HT1080 (cell line): ENCODE results near the gene EQTN. TPM values are rescaled to one million over a fixed set of nuclear protein-coding genes. Genes with fewer than 3 reads are reported as not detected.
"Not testable (repeated sequence)": the region's sequence is repeated elsewhere in the genome, so short reads cannot be mapped to it uniquely, and the experiment has no call there.

ENCODE experiments used
- DNase-seq: peaks from one replicate; pipeline ENCODE4 v3.0.0-alpha.2; 2015; ENCODE audit warnings: low read depth
- total RNA-seq: library from RNA; depleted of rRNA; stranded (reverse); fragments of >200 nt; shearing (Covaris generic); gene quantifications from 2 replicates; pipeline ENCODE4 v1.2.3, GENCODE V29; 2014

EQTN gene
- total RNA-seq, 1 experiment from 2014 or later: not detected

DNA sequence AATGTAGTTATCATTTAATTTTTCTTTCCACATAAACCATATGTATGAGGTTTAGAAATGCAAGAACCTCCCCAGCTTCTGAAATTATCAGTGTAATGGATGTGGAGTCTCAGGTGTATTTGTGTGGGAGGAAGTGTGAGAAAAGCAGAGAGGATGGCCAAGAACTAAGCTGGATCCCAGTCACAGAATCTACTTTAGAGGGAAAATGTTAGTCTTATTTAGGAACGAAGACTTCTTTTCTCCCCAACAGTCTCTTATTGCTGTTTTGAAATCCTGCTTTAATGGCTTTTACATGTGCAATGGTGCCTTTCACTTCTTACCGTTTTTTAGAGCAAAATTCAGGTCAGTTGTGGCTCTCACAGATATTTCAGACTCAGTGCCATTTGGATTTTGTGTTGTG, 3.0 kb downstream of the EQTN start:
- no peak for DNase-seq

DNA sequence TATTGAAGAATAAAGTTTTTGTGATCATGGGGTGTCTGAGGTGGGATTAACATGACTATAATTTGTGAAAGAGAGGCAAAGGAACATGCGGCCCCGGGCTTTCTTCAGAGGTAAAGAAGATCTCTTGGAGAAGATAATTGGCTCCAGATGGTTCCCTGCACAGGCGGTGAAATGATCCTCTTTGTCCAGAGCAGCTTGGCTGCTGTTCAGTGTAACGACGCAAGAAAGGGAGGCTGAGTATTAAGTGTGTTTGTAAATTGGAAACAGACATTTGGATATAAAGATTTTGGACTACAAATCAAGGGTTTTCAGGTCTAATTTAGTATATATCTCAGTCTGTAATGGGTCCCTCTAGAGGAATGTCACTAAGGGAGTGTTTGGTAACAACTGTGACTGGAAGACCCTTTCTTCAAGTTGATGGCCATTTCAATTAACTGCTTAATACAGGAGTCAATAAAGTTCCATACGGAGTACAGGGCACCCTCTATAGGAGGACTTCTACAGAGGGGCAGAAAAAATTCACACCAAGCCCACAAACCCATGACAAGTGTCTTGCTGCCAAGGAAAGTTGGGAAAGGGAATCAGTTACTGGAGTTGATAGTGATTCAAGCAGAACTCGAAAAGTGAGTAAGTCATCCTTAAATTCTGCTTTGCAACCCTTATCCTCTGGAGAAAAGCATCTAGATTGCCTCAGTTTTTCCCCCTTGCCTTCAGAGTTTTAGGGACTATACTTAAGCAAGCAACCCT, 4.1 kb downstream of the EQTN start:
- DNase-seq: no peak

DNA sequence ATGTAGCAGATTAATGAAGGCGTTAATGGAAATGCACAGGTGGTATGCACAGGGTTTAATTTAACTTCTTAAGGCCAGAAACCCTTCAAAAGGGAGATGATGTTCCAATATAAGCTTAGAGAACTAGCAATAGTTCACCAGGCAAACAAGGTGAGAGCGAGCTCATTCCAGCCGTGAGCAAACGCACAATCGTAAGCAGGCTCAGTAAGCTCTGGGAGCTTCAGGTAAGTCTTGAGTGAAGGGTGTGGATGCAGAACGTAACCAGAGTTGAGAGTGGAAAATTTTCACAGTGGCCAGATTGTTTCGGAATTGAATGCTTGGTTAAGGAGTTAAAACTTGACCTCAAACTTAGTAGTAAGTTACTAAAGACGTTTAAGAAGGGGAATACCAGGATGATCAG, 5.7 kb downstream of the EQTN start:
- DNase-seq: no peak

DNA sequence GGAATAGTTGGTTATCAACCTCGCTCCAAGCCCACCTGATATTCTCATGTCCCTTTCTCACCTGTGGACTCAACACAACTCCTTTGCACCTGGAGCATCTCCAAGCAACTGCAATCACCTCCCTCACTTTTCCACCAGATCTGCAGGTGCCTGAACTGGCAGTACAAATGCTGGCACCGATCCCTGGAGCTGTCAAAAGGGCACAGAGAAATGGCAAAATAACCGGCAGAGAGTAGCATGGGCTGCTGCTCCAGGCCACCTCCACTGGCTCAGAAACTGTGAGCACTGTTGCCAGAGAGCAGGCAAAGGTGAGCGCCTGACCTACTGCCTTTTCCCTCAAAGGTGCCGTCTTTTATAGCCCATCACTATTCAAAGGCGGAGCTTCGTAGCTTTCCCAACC, 14.7 kb downstream of the EQTN start:
- DNase-seq: no peak

DNA sequence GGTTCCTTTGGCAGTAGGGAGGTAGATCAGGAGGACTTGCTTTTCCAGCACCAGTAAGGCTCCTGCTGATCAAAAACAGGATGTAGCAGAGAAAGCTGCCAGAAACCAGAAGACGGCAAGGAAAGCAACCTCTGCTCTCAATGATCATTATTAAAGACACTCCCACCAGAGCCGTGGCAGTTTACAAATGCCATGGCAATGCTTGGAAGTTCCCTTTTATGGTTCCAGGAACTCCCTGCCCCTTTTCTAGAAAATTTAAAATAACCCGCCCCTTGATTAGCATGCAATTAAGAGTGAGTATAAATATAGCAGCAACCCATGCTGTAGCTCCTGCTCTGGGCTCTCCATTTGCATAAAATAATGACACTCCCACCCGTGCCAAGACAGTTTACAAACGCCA, 16.1 kb downstream of the EQTN start:
- no peak for DNase-seq

DNA sequence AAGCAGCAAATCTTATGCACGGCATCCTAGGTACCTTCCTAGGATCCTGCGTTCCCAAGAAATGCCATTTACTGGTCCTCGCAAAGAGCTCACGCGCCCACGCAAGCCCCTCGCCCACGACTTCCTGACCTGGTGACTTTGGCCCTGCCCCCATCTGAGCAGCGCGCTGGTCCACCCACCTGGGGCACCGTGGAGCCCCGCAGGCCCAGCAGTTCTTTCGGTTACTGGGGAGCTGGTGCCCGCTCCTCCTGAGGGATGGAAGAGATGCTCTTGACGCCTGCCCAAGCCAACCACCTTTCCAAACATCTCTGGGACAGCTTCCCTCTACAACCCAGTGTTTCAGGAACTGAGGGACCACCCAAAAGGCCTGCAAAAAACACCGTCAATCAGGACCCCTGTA, 16.7 kb downstream of the EQTN start:
- DNase-seq: no peak

DNA sequence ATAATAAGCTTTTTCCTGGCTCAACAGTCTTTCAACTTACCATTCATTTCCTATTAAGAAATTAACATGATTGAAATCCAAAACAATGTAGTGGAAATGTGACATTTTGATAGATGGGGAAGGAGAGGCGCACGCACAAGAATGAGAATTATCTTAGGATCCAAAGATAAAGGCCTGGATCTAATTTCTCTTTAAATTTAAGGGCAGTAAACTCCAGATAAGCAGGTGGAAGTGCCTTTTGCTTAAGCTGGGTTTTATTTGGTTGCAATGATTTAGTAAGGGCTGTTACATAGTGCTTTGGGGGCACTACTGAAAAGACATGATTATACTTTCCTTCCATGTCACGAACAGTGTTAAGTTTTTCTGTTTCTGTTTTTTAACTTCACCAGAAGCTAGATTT, 17.3 kb downstream of the EQTN start:
- no peak for DNase-seq

DNA sequence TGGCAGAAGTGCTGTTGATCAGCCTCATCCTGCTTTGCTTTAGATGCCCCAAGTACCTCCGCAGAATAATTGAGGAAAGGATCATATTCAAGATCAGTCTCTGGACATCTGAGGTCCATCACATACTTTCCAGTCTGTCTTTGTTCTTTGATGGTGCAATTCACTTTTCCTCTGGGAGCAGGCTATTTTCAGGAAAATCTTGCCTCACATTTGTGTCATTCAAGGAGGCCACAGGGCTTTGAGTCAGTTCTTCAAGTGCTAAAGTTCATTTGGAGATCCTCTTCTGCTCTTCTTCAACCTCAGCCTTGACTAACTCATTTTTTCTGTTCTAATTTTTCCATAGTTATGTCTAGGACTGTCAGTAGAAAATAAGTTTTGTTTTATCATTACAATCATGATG, 18.6 kb downstream of the EQTN start:
- no peak for DNase-seq

DNA sequence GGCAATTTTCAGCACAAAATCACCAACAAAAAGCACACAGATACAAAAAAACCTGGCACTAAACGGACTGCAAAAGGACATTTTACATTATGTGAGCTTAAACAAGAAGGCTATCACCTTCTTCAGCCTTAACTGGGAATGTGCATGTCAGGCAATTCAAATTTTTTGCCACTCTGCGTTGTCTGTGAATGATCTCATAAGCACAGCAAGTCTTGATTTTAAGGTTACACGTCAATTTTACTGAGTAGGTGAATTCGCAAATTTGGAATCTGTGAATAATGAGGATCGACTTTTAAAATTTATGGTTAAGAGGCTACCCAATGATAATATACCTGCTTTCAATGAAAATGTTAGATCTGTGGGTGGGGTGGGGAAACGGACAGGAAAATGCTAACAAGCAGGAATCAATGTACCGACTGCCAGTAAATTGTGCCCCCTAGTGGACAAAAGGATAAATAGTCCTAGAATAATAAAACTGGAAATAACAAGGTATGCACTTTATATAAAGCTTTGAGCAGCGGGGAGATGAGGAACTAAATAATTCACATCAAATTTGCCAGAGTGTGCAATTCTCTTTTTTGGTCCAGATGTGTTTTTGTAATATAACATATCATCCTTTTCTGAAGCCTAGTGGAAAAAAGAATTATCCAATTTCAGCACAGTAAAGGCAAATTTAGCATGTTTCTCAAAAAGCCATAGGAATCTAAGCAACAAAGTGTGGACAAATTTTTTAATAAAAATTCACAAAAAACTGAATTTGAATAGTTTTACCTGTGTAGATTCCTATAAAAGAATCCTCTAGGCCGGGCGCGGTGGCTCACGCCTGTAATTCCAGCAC, 20.5 kb downstream of the EQTN start:
- DNase-seq: peak; percentile 54

DNA sequence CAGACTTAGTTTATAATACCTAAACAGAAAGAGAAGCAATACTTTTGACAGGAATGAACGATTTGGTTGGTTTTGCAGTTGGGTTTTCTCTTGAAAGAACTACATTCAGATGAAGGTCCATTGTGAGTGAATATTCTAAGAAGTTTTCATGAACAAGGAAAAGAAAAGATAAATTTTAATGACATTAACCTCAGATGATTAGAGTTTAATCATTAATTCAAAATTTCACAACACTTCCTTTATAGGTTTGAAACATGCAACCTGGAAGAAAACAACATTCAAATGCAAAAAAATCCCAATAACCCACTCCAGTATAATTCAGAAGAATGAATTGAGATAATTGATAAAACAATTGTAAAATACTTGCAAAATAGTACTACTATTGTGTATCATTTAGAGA, 23.8 kb downstream of the EQTN start:
- DNase-seq: no peak

DNA sequence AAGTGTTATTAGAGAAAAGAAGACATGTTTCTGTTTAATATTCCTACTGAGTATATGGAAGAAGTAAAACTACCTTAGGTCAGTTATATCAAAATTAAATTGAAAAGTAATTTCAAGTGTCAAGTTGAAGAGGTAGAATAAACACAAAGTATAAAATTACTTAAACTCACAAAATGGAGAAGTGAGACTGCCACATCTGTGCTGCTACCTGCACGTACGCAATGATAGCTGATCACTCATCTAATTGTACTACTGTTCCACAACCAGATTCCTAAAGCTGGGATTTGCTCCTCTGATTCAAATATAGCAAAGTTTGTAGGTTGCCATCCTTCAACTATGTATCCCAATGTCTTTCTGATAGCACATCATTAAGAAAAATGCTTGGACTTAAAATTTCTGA, 24.8 kb downstream of the EQTN start:
- DNase-seq: no peak

DNA sequence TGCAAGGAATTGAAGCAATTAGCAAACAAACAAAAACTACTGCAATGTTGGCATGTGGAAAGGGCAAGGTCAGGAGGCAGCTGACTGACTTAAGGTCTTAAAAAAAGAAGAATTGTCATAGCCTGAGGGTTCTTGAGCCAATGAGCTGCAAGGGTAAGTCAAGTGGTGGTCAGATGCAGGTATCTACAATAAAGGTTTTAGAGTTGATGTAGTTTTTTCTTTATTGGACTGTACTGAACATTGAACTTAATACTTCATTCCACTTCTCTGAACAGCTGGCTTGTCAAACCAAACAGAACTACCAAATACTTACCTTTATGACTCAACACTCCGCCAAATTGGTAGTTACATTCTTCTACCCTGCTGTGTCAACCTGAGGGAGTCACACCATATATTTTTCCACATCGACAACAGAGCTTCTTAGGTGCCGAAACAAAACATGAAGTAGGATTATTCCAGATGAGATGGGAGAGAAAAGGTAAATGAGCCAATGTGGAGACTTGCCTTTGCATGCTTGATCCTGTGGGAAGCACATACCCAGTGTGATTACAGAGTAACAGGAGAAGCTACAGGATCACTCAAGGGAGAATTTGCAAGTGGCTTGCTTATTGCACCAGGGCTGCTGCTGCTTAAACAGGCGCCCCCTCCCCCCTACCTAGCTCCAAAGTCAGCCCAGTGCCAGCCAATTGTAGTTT, 35.3 kb downstream of the EQTN start:
- peak; percentile 36 for DNase-seq

DNA sequence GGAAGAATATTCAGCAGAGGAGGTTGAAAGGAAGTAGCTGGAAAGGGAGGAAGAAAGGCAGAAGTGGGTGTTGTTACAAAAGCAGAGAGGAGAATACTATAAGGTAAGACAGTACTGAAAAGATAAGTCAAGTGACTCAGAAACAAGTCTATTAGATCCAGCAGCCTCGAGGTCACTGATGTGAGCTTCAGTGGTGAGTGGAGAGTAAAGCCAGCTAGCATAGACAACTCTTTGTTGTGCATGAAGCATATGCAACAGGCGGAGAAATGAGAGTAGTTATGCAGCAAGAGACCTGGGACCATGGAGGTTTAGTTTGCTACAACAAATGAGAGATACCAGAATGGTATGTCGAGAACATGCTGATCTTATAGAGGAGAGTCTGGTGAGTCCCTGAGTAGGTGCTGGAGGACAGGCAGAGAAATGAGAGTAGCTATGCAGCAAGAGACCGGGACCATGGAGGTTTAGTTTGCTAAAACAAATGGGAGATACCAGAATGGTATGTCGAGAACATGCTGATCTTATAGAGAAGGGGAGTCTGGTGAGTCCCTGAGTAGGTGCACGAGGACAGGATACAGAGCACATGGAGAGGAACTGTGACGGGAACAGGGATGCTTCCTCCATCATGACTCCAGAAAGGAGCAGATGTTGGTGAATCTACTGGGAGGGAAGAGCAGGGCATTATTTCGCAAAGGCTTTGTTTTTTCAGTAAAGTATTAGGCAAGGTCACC, 36.0 kb downstream of the EQTN start:
- DNase-seq: no peak

DNA sequence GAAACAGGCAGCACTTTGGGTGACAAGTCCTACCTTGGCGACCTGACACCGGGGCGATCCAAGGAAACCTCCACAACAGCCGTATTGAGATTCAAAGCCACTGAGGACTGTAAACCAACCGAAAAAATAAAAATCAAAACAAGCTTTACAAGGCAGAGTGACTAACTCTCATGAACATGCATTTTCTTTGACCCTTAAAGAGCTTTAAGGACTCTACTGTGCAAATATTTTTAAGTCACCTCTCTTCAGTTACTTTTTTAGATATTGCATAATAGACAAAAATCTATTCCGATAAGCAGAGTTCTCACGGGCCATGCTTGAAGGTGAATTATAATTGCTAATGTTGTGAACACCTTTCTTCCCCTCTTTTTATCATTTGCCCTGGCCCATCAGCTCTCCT, 38.3 kb downstream of the EQTN start:
- no peak for DNase-seq

DNA sequence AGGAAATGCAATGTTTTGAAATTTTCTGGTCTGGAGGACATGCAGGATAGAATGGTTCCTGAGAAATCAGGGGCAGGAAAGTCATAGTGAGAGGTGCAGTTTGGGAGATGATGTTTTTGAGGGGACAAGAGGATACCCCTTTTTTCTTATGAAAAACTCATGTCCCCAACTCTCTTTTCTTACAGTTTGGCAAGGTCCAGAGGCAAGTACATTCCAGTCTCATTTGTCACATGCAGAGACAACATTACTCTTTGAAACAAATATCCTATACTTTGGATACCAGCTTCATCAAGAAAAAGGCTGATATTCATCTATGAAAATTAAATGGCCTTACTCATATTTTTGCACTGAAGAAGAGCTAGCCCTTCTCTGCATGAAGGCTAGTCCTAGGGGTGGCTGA, 48.2 kb downstream of the EQTN start:
- no peak for DNase-seq

DNA sequence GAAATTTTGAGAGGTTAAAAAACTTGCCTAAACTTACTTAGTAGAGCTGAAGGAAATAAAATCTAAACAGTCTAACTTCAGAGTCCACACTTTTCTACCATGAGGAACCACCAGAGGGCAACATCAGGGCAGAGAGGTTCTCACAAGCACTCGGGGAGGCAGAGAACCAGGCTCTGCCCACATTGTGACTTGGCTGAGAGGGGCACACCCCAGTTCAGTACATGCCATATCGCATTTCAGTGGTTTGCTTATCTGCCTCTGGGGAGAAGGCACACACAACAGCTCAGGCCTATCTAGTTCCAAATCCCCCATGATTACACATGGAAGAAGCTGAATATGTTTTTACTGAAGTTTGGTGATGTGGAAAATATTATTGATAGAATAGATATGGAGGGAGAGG, 49.2 kb downstream of the EQTN start:
- DNase-seq: peak; percentile 66

DNA sequence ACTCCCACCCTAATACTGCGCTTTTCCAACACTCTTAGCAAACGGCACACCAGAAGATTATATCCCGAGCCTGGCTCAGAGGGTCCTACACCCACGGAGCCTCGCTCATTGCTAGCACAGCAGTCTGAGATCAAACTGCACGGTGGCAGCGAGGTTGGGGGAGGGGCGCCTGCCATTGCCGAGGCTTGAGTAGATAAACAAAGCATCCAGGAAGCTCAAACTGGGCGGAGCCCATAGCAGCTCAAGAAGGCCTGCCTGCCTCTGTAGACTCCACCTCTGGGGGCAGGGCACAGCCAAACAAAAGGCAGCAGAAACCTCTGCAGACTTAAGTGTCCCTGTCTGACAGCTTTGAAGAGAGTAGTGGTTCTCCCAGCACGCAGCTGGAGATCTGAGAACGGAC, 57.3 kb downstream of the EQTN start:
- DNase-seq: not testable (repeated sequence)
